ENCODE results near the gene PINLYP. TPM values are rescaled to one million over a fixed set of nuclear protein-coding genes. Genes with fewer than 3 reads are reported as not detected.

Gene PINLYP
- total RNA-seq, 1 experiment from 2014 or later, result 0.17 TPM

DNA sequence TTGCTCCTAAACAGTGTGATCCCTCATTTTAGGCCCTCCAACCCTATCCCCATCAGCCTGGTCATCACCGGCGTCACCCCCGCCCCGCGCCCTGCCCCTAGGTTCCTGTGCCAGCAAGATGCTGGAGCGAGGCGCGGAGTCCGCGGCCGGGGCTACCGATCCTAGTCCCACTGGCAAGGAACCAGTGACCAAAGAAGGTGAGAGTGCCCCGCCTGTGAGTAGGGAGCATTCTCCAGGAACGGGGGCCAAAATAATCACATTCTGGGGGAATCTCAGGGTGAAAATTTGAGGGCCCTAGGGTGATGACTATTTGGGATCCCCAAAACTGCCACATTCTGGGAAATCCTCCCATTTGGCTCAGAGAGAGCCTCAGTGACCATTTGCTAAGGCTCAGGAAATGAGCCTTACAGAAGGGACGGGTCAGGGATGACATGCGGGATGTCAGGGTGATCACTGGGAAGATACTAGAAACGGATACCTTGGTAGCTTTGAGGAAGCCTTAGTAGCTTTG lies 41.2 kb upstream of the PINLYP start:
- Histone ChIP-seq H3K4me1 (ENCODE audit: control insufficient read depth in 1 of 2, insufficient read depth in 2 of 2, low read length in 2 of 2) (peaks cover 23 to 42% of the 10 kb centered on the region in 2 experiments), H3K9me2 (ENCODE audit: insufficient read depth) (no peaks in the 10 kb centered on the region), H2AFZ (ENCODE audit: low read depth, low read length, poor library complexity, severe bottlenecking) (no peak overlapping the region), H3K27me3 (ENCODE audit: insufficient read depth, low read length) (no peaks in the 10 kb centered on the region), H3K4me2 (ENCODE audit: low read length) (peak overlapping the region; percentile 100), H3K79me2 (ENCODE audit: insufficient read depth, low read length) (no peaks in the 10 kb centered on the region), H3K36me3 (ENCODE audit: control insufficient read depth in 1 of 2, insufficient read depth in 2 of 2, low read length in 2 of 2) (peaks cover 0 to 4% of the 10 kb centered on the region in 2 experiments; a peak in 1 of 4 replicates), H3K4me3 (replicated peaks in 1 of 2; ENCODE audit: low read depth in 1 of 2, low read length in 2 of 2) (peak overlapping the region in 1 of 2 experiments; percentile 70; a peak in 1 of 4 replicates), H3K9ac (ENCODE audit: low read length) (no peak overlapping the region), H3K27ac (ENCODE audit: low read depth, low read length) (peak overlapping the region; percentile 95), H4K20me1 (ENCODE audit: insufficient read depth) (no peaks in the 10 kb centered on the region), H3K9me3 (ENCODE audit: control insufficient read depth in 1 of 2, insufficient read depth in 1 of 2, low read depth in 1 of 2, low read length in 2 of 2) (no peaks in the 10 kb centered on the region)
- intact Hi-C loops (cut with micrococcal nuclease), result loop anchor here (10.0 kb wide), 1 partner anchor 130 kb away; no protein-coding TSS in a partner anchor
- DNase-seq (ENCODE audit: low read depth, low spot score) (no peak), ATAC-seq (no peak)
- CTCF ChIA-PET, result interaction anchor here (1.7 to 4.5 kb wide), 5 partner anchors 21 to 87 kb away, joined by 12 to 20 read pairs (median 18); partner anchors contain the start of genes IRGQ and ZNF576
- no peak for TF ChIP-seq FOSL1 (IDR thresholded peaks at IDR 0.05; ENCODE audit: low read depth)
- no peak for TF ChIP-seq ZNF274 (IDR thresholded peaks at IDR 0.05; ENCODE audit: low read depth, low read length)
- TF ChIP-seq EZH2 (IDR thresholded peaks at IDR 0.05), result no peak
- TF ChIP-seq RAD21 (IDR thresholded peaks at IDR 0.05; ENCODE audit: low read depth), result no peak
- no peak for TF ChIP-seq YY1 (IDR thresholded peaks at IDR 0.05; ENCODE audit: extremely low read depth, insufficient replicate concordance, low read depth, low read length)
- TF ChIP-seq ZFX (IDR thresholded peaks at IDR 0.05), result no peak
- TF ChIP-seq ZBTB33 (IDR thresholded peaks at IDR 0.05; ENCODE audit: extremely low read depth, insufficient replicate concordance, low read length), result no peak
- no peak for TF ChIP-seq TCF7L2 (IDR thresholded peaks at IDR 0.05; ENCODE audit: borderline replicate concordance, extremely low read depth, insufficient read depth, insufficient read length)
- no peak for TF ChIP-seq CBX3 (IDR thresholded peaks at IDR 0.05; ENCODE audit: low read depth)
- TF ChIP-seq POLR2AphosphoS5 (IDR thresholded peaks at IDR 0.05; ENCODE audit: low read depth, low read length), result no peak
- no peak for TF ChIP-seq SIN3A (IDR thresholded peaks at IDR 0.05; ENCODE audit: low read depth)
- TF ChIP-seq ATF3 (IDR thresholded peaks at IDR 0.05), result no peak
- TF ChIP-seq EGR1 (IDR thresholded peaks at IDR 0.05; ENCODE audit: low read depth), result no peak
- TF ChIP-seq SRF (IDR thresholded peaks at IDR 0.05; ENCODE audit: low read depth), result no peak
- POLR2A ChIA-PET, result interaction anchor here (1.3 to 1.4 kb wide), 2 partner anchors 61 to 134 kb away, joined by 3 to 4 read pairs; no protein-coding TSS in a partner anchor
- no TSS peak for BruUV-seq (replicated peaks)
- RAD21 ChIA-PET (ENCODE audit: low non-redundant PET in 1 of 2, low total read pairs in 2 of 2, uncharacterized antibody in 2 of 2, unreplicated experiment in 2 of 2), result no interaction called here

All from HCT116 (cell line).